ENCODE data around the gene ARSA.
"Not testable (repeated sequence)": the region's sequence is repeated elsewhere in the genome, so short reads cannot be mapped to it uniquely, and the experiment has no call there.

Gene ARSA

DNA sequence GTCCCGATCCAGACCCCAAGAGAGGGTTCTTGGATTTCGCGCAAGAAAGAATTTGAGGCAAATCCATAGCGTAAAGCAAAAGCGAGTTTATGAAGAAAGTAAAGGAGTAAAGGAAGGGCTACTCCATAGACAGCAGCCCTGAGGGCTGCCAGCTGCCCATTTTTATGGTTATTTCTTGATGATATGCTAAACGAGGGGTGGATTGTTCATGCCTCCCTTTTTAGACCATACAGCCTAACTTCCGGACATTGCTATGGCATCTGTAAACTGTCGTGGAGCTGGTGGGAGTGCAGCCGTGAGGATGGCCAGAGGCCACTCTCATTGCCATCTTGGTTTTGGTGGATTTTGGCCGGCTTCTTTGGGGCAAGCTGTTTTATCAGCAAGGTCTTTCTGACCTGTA, 25.3 kb upstream of the ARSA start:
- no peak for DNase-seq

DNA sequence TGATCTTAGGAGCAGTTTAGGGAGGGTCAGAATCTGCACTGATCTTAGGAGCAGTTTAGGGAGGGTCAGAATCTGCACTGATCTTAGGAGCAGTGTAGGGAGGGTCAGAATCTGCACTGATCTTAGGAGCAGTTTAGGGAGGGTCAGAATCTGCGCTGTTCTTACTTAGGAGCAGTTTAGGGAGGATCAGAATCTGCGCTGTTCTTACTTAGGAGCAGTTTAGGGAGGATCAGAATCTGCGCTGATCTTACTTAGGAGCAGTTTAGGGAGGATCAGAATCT, 15.8 kb upstream of the ARSA start:
- DNase-seq, result not testable (repeated sequence)

DNA sequence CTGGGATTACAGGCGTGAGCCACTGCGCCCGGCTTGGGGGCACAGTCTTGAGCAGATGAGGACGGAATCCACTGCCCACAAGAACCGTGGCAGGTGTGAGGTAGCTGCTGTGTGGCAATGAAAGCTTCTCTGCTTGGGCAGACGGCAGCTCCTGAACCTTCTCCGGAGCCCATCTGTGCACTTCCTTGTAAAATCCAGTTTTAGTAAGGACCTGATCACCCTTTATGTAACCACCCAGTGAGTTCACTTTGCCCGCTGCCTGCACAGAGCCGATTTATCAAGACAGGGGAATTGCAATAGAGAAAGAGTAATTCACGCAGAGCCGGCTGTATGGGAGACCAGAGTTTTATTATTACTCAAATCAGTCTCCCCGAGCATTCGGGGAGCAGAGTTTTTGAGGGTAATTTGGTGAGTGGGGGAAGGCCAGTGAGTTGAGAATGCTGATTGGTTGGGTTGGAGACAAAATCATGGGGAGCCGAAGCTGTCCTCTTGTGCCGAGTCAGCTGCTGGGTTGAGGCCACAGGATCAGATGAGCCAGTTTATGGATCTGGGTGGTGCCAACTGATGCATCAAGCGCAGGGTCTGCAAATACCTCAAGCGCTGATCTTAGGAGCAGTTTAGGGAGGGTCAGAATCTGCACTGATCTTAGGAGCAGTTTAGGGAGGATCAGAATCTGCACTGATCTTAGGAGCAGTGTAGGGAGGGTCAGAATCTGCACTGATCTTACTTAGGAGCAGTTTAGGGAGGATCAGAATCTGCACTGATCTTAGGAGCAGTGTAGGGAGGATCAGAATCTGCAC, 15.3 kb upstream of the ARSA start:
- DNase-seq, result not testable (repeated sequence)

DNA sequence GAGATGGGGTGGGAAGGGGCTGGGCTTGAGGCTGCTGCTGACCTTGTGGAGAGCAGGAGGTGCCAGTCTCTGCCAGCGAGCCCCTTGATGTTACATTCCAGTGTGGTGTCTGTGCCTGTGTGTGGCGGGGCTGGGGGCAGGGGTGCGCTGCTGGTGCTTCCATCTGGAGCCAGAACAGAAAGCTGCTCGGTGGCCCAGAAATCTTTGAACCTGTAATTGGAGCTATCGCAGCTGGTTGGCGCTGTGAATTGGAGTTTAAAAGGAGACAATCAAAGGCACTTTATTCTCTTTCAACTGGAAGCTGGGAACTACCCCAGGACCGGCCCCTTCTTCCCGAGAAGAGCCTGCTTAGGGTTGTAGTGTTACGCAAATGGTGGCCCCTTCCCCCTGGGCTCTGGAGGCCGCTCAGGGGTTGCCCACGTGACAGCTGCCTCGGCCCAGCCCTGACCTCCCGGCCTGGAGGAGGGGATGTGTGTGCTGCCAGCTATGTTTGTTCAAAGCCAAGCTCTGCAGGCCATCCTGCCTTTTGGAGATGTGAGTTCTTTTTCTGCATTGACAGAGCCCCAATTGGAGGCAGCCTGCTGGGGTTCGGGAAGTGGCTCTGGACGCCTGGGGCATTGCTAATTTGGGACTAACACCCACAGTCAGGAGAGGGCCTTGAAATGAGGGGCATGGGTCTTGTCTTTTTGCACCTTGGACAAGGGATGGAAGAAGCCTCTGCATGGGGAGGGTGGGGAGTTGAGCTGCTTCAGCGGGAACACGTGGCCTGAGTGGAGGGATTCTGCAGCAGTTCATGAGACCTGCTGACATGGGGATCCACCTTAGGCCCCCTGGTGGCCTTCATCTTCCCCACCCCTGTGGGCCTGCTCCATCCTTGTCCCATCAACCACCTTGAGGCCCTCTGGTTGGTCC, 14.0 kb upstream of the ARSA start:
- peak; percentile 35 for DNase-seq

DNA sequence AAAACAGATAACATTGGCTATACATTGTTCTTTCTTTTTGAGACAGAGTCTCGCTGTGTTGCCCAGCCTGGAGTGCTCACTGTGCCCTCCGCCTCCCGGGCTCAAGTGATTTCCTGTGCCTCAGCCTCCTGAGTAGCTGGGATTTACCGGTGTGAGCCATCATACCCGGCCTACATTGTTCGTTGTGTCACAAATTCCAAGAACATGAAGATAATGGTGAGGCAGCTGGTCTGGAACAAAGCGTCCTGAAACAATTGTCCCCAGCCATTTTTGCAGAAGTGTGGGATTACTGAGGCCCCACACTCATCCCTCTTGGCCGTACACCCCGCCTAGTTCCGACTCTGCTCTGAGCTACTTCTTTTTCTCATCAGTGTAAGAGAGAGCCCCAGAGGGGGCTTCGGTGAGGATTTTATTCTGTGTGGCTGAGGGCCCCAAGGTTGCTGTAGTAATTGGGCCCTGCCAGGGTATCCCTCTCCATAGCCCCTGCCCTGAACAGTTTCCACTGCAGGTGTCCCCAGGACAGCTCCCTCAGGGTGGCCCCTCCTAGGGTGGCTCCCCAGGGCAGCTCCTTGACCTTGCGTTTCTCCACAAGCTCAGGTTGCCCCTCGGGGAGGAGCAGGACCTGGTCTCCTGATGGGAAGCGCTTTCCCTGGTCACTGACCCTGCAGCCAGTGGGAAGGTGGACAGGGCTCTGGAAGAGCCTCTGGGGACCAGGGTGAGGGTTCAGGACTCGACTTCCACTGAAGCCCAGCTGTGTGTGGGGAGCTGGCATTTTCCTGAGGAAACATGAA, 13.1 kb upstream of the ARSA start:
- no peak for DNase-seq

DNA sequence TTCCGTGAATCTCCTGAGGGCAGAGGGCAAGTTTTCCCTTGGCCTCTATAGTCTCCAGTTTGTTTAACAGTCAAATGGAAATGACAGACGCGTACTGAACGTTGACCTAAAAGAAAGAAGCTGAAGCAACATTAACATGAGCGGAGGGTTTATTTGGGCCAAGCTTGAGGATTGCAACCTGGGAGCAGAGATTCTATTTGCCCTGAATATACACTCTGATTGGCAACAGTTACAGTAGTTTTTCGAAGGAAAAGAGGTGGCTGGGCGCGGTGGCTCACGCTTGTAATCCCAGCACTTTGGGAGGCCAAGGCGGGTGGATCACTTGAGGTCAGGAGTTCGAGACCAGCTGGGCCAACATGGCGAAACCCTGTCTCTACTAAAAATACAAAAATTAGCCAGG, 12.3 kb upstream of the ARSA start:
- DNase-seq, result not testable (repeated sequence)

GRCh38 chr22:50635591-50635990, 7.6 kb upstream of the ARSA start:
- DNase-seq, result no peak

- no peak for DNase-seq
Observed at GRCh38 chr22:50633771-50634170, 5.8 kb upstream of the ARSA start.

DNA sequence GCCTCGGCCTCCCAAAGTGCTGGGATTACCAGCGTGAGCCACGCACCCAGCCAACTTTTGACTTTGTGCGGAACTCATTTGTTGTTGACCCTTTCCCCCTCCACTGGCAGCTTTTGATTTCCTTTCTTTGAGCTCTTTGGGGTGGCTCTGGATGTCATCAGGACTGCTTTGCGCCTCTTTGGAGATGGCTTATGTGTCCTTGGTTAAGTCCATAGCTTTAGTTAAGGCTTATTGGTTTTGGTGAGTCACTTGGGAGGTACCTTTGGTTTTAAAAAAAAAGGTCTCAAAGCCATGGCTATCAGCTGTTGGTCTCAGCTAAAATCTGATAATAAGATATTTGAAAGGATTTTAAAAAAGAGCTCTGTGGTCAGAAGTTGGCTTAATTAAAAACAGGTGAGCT, 5.1 kb upstream of the ARSA start:
- no peak for DNase-seq

DNA sequence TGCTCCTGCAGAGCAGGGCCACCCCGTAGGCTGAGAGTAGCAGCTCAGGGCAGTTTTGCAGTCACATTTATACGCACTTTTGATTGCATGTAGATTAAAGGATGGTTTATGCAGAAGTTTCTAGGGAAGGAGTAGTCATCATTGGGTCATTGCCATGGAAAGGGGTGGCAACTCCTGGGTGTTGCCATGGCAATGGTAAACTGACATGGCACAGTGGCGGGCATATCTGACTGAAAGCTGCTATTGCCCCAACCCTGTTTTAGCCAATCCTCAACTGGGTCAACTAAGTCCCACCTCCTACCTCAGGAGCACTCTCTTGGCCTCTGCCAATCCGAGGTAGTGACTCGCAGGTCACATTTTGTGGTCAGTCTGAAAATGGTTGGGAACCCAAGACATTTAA, 2.4 kb upstream of the ARSA start:
- no peak for DNase-seq

GRCh38 chr22:50628543-50629134, 687 bp upstream of the ARSA start:
- no peak for DNase-seq

DNA sequence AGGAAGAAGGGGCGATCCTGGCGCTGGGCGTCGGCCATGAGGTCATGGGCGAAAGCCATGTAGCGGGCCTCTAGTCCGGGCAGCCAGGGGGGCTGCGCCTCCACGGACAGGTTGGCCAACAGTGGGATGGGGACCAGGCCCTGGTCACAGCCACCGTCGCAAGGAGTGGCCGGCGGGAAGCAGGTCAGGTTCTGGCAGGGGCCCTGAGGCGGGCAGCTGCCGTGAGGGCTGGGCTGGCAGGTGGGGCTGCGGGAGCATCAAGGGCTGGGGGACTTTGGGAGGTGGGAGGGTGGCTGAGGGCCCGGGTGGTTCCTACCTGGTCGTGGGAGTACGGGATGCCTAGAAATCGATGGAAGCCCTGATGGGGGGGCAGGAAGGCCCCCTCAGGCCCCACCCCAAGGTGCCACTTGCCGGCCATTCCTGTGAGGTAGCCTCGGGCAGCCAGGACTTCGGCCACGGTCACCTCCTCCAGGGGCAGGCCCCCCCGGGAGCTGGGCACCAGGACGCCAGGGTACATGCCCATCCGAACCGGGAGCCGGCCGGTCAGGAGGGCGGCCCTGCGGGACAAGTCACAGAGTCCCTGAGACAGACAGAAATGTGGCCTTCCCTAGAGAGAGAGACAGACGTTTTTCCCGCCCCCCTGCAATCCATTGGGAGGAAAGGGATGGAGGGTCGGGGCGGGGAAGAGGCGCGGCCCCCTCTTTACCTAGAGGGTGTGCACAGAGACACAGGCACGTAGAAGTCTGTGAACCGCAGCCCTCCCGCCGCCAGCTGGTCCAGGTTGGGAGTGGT, 906 bp downstream of the ARSA start:
- no peak for DNase-seq

DNA sequence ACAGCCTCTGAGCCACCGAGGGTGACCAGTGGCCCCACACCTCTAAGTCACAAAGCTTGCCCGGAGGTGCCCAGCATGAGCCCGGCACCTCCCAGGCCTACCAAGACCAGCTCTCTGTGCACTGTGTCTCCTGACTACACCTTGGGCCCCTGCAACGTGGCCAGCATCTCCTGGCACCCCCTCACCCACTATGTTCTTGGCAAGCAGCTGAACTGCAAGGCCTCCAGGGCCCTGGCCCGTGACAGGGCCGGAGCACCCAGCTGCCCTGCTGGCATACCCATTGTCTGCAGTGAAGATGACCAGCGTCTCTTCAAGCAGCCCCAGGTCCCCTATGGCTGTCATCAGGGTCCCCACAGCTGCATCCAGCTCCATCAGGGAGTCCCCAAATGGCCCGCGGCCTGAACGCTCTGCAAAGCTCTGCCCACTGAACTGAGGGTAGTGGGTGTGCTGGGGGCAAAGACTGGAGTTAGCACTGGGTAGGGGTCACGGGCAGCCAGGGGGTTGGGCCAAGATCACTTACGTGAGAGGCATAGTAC, 1.6 kb downstream of the ARSA start:
- DNase-seq, result no peak

- no peak for DNase-seq
Observed at GRCh38 chr22:50625568-50626313, 2.2 kb downstream of the ARSA start.

DNA sequence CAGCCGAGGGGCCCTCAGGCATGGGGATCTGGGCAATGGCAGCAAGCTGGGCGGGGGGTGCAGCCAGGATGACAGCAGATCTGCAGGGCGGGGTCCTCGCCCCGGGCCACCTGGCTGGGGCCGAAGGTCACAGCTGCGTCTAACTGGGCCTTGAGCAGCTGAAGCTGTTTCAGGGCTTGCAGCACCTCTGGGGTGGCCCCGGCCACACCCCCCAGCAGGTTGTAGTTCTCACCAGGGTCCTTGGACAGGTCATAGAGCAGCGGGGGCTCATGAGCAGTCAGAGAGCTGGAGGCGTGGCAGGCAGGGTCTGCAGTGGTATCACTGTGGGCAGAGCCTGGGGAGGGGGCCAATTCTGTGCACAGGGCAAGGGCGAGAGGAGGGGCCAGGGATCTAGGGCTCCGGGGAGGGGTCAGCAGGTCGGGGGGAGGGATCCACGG, 2.8 kb downstream of the ARSA start:
- no peak for DNase-seq

GRCh38 chr22:50624347-50625130, 3.4 kb downstream of the ARSA start:
- no peak for DNase-seq

DNA sequence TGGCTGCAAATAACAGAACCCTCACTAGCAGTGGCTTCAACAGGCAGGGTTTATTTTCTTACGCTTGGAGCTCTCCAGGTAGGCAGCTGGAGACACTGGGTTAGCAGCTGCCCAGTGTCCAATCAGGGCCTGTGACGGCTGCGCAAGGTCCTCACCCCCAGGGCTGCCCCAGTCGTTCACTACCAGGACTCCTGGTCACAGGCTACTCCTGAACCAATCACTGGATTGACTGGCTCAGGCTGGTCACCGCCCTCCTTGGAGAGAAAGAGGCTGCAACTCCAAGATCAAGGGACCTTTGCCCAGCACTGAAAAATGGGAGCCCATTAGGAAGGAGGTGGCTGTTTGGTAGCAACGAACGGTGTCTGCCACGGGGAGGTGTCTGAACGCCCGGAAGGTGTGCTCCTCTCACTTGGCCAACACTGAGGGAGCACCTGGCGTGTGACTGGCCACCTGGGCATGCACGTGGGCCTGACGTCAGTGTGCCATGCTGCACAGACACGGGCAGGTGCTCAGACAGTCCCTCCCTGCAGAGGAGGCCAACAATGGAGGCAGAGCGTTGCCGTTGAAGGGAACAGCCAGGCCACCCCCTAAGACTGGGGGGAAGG, 5.1 kb downstream of the ARSA start:
- no peak for DNase-seq

GRCh38 chr22:50621948-50622722, 5.8 kb downstream of the ARSA start:
- no peak for DNase-seq

- DNase-seq, result no peak
Observed at GRCh38 chr22:50621356-50621880, 6.5 kb downstream of the ARSA start.

Data from DMS 273 treated with DMSO at 0.1 percent for 48 hours (cell line).